Spleen (tissue), 7 donors: ENCODE results near the gene GPR137.

Experiments used
- CTCF ChIP-seq, 11 experiments: fragments of 200-600 bp in 7 of 11; fragments of 450-650 bp in 4 of 11; sonication (generic) in 4 of 11; IDR thresholded peaks in 8 of 11; conservative IDR thresholded peaks in 3 of 11; 1 replicate in 7 of 11; 2 replicates in 4 of 11; pipeline versions ENCODE4 v1.4.0 to v1.8.0; 2016 to 2021; ENCODE audit warnings: antibody characterized with exemption in 11 of 11, inconsistent platforms in 4 of 11, mild to moderate bottlenecking in 1 of 11
- POLR2A ChIP-seq, 3 donors: fragments of 450-650 bp; IDR thresholded peaks; one replicate each; pipeline ENCODE4 v1.5.1; 2017; ENCODE audit warnings: antibody characterized with exemption in 3 of 3, mild to moderate bottlenecking in 1 of 3
- donor health status: DM: no; HTN: no; CAD: no; lungs with moderate emphysema.
- donor health status: DM: no; HTN: no; CAD: no.
- donor health status: DM: no; HTN: no; CAD: no.

DNA sequence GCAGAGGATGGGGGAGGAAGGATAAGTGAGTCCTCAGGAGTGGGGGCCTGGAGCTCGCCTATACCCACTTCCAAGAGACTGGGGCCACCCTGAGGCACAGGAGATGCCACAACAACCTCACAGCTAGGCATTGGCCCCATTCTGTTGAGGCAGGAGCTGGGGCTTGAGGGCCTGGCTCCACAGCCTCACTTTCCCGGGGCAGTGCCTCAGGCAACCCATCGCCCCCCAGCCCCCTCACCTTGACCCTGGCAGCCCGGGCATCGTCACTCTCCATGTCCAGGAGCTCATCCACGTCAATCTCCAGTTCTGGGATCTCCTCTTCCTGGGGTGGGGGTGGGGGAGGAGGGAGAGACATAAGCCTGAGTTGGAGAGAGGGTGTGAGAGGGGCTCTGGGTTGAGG is 40.7 kb upstream of the GPR137 start:
- TF ChIP-seq CTCF (IDR thresholded peaks at IDR 0.05 in 8 of 11, conservative IDR thresholded peaks at IDR 0.05 in 3 of 11) (no peak), POLR2A (IDR thresholded peaks at IDR 0.05) (no peak)
